HCT116 (cell line): Measurements from ENCODE around the gene MAST4. TPM values are rescaled to one million over a fixed set of nuclear protein-coding genes. Genes with fewer than 3 reads are reported as not detected.

Experiments
- ATAC-seq: fragments of 200-7000 bp; cut with Tn5 transposase; 2 replicates; pipeline ENCODE4 v1.9.1; 2020; ENCODE audit warnings: mild to moderate bottlenecking, moderate library complexity
- BruUV-seq: library from RNA; stranded (reverse); fragments of 400-500 nt; replicated peaks from 2 replicates; lab custom pipeline; 2021; lab: Mats Ljungman, UMichigan
- CTCF ChIA-PET: fragments of 300-600 bp; sonication (Branson Sonifier 250); formaldehyde crosslinking; loops from one replicate; lab custom pipeline; 2021; ENCODE audit warnings: antibody characterized with exemption; lab: Charles Lee
- POLR2A ChIA-PET: fragments of 300-600, 350-600 bp; sonication (Branson Sonifier 250); formaldehyde crosslinking; loops from one replicate; lab custom pipeline; 2021; ENCODE audit warnings: antibody characterized with exemption; lab: Charles Lee
- RAD21 ChIA-PET, 2 experiments: fragments of 300-600 bp; sonication (Branson Sonifier 250); formaldehyde crosslinking; loops; one replicate each; lab custom pipeline; 2023; ENCODE audit warnings: low total read pairs in 2 of 2; ENCODE audit not compliant: uncharacterized antibody in 2 of 2, unreplicated experiment in 2 of 2, low non-redundant PET in 1 of 2; lab: Charles Lee
- DNase-seq: peaks from one replicate; pipeline ENCODE4 v3.0.0-alpha.2; 2010; ENCODE audit warnings: low read depth, low spot score
- H2AFZ ChIP-seq: fragments of 200-600 bp; shearing (Covaris generic), sonication (generic); 2 replicates; pipeline ENCODE4 v1.6.1; 2017; ENCODE audit warnings: low read depth, mixed run types, mixed read lengths, antibody characterized with exemption, low read length; ENCODE audit not compliant: poor library complexity, severe bottlenecking
- H3K27ac ChIP-seq: 2 replicates; pipeline ENCODE4 v1.5.1; 2012; ENCODE audit warnings: low read depth, low read length
- H3K27me3 ChIP-seq: fragments of 200-600 bp; sonication (generic); 2 replicates; pipeline ENCODE4 v1.6.1; 2016; ENCODE audit warnings: mixed run types, low read length, mixed read lengths; ENCODE audit not compliant: insufficient read depth
- H3K36me3 ChIP-seq, 2 experiments: fragments of 200-500 bp in 1 of 2; fragments of 200-600 bp in 1 of 2; sonication (Bioruptor generic) in 1 of 2; sonication (generic) in 1 of 2; 2 replicates each; pipeline versions ENCODE4 v1.5.1 to v1.6.1; 2014 to 2016; ENCODE audit warnings: low read length in 2 of 2, inconsistent platforms in 1 of 2, mixed read lengths in 1 of 2, mixed run types in 1 of 2; ENCODE audit not compliant: insufficient read depth in 2 of 2, control insufficient read depth in 1 of 2
- H3K4me1 ChIP-seq, 2 experiments: fragments of 200-600 bp in 1 of 2; sonication (generic) in 1 of 2; 2 replicates each; pipeline versions ENCODE4 v1.5.1 to v1.6.1; 2012 to 2017; ENCODE audit warnings: low read length in 2 of 2, inconsistent platforms in 1 of 2, mild to moderate bottlenecking in 1 of 2, mixed read lengths in 1 of 2, mixed run types in 1 of 2, moderate library complexity in 1 of 2; ENCODE audit not compliant: insufficient read depth in 2 of 2, control insufficient read depth in 1 of 2
- H3K4me2 ChIP-seq: fragments of 200-600 bp; sonication (generic); 2 replicates; pipeline ENCODE4 v1.6.1; 2017; ENCODE audit warnings: mixed run types, low read length, mixed read lengths
- H3K4me3 ChIP-seq, 2 experiments: fragments of 200-600 bp in 1 of 2; sonication (generic) in 1 of 2; replicated peaks in 1 of 2; 2 replicates each; pipeline ENCODE4 v1.5.1; 2011 to 2016; ENCODE audit warnings: low read length in 2 of 2, control low read depth in 1 of 2, low read depth in 1 of 2, mild to moderate bottlenecking in 1 of 2, mixed read lengths in 1 of 2, mixed run types in 1 of 2
- H3K79me2 ChIP-seq: fragments of 200-600 bp; sonication (generic); 2 replicates; pipeline ENCODE4 v1.6.1; 2017; ENCODE audit warnings: mild to moderate bottlenecking, mixed run types, low read length, moderate library complexity, mixed read lengths; ENCODE audit not compliant: insufficient read depth
- H3K9ac ChIP-seq: fragments of 200-600 bp; sonication (generic); 2 replicates; pipeline ENCODE4 v1.6.1; 2016; ENCODE audit warnings: low read length, mixed read lengths
- H3K9me2 ChIP-seq: fragments of 200-600 bp; sonication (generic), shearing (Covaris generic); 2 replicates; pipeline ENCODE4 v1.6.1; 2017; ENCODE audit warnings: mixed run types, mild to moderate bottlenecking, moderate library complexity; ENCODE audit not compliant: insufficient read depth
- H3K9me3 ChIP-seq, 2 experiments: fragments of 200-500 bp in 1 of 2; fragments of 200-600 bp in 1 of 2; sonication (Bioruptor generic) in 1 of 2; sonication (generic) in 1 of 2; 2 replicates each; pipeline ENCODE4 v1.6.1; 2014 to 2017; ENCODE audit warnings: low read length in 2 of 2, mixed read lengths in 2 of 2, inconsistent platforms in 1 of 2, low read depth in 1 of 2, mild to moderate bottlenecking in 1 of 2, mixed run types in 1 of 2, moderate library complexity in 1 of 2; ENCODE audit not compliant: control insufficient read depth in 1 of 2, insufficient read depth in 1 of 2
- H4K20me1 ChIP-seq: fragments of 200-600 bp; sonication (generic), shearing (Covaris generic); 2 replicates; pipeline ENCODE4 v1.6.1; 2017; ENCODE audit warnings: mixed run types, mild to moderate bottlenecking, moderate library complexity; ENCODE audit not compliant: insufficient read depth
- ATF3 ChIP-seq: IDR thresholded peaks from 2 replicates; pipeline ENCODE4 v1.6.1; 2012
- CBX3 ChIP-seq: IDR thresholded peaks from 2 replicates; pipeline ENCODE4 v1.6.1; 2012; ENCODE audit warnings: low read depth
- CEBPB ChIP-seq: IDR thresholded peaks from 2 replicates; pipeline ENCODE4 v1.6.1; 2012; ENCODE audit warnings: low read depth
- EGR1 ChIP-seq: IDR thresholded peaks from 2 replicates; pipeline ENCODE4 v1.6.1; 2012; ENCODE audit warnings: low read depth
- ELF1 ChIP-seq: IDR thresholded peaks from 2 replicates; pipeline ENCODE4 v1.6.1; 2012; ENCODE audit warnings: low read depth, borderline replicate concordance
- EZH2phosphoT487 ChIP-seq: fragments of 200-600 bp; IDR thresholded peaks from 2 replicates; pipeline ENCODE4 v1.6.1; 2018; ENCODE audit warnings: antibody characterized with exemption, borderline replicate concordance
- FOSL1 ChIP-seq: IDR thresholded peaks from 2 replicates; pipeline ENCODE4 v1.6.1; 2012; ENCODE audit warnings: low read depth
- JUND ChIP-seq: IDR thresholded peaks from 2 replicates; pipeline ENCODE4 v1.6.1; 2012
- MAX ChIP-seq: IDR thresholded peaks from 2 replicates; pipeline ENCODE4 v1.6.1; 2012
- POLR2A ChIP-seq: IDR thresholded peaks from 2 replicates; pipeline ENCODE4 v1.7.0; 2011; ENCODE audit warnings: borderline replicate concordance; ENCODE audit not compliant: insufficient read depth, insufficient read length; ENCODE audit errors: extremely low read depth
- POLR2AphosphoS5 ChIP-seq: IDR thresholded peaks from 2 replicates; pipeline ENCODE4 v1.6.1; 2011; ENCODE audit warnings: mild to moderate bottlenecking, low read depth, low read length, moderate library complexity
- REST ChIP-seq: IDR thresholded peaks from 2 replicates; pipeline ENCODE4 v1.6.1; 2012; ENCODE audit warnings: low read depth
- SIN3A ChIP-seq: IDR thresholded peaks from 2 replicates; pipeline ENCODE4 v1.6.1; 2012; ENCODE audit warnings: low read depth
- SP1 ChIP-seq: IDR thresholded peaks from 2 replicates; pipeline ENCODE4 v1.6.1; 2012; ENCODE audit warnings: low read depth
- SRF ChIP-seq: IDR thresholded peaks from 2 replicates; pipeline ENCODE4 v1.6.1; 2012; ENCODE audit warnings: low read depth
- TCF7L2 ChIP-seq: IDR thresholded peaks from 2 replicates; pipeline ENCODE4 v1.7.0; 2011; ENCODE audit warnings: borderline replicate concordance, inconsistent platforms; ENCODE audit not compliant: insufficient read depth, insufficient read length; ENCODE audit errors: extremely low read depth
- YY1 ChIP-seq: IDR thresholded peaks from 2 replicates; pipeline ENCODE4 v1.6.1; 2011; ENCODE audit warnings: low read length, low read depth, moderate library complexity, mild to moderate bottlenecking; ENCODE audit not compliant: insufficient replicate concordance; ENCODE audit errors: extremely low read depth
- ZBTB33 ChIP-seq: IDR thresholded peaks from 2 replicates; pipeline ENCODE4 v1.6.1; 2011; ENCODE audit warnings: mild to moderate bottlenecking, low read length, moderate library complexity; ENCODE audit not compliant: insufficient replicate concordance; ENCODE audit errors: extremely low read depth
- ZFX ChIP-seq: fragments of 450-650 bp; IDR thresholded peaks from 2 replicates; pipeline ENCODE4 v1.6.1; 2017
- ZNF274 ChIP-seq: fragments of 200-500 bp; sonication (Bioruptor generic); IDR thresholded peaks from 2 replicates; pipeline ENCODE4 v1.6.1; 2014; ENCODE audit warnings: mild to moderate bottlenecking, low read depth, low read length, inconsistent platforms
- intact Hi-C: fragments of 100-400 bp; cut with micrococcal nuclease; formaldehyde crosslinking; loops from 2 replicates; pipeline ENCODE4 v1.10.0; 2022
- total RNA-seq: library from RNA; stranded (reverse); gene quantifications from one replicate; pipeline ENCODE4 v1.2.1, GENCODE V29; 2021; ENCODE audit not compliant: unreplicated experiment

The MAST4 gene
- total RNA-seq, 1 experiment from 2014 or later, result 1.1 TPM

- intact Hi-C loops, result no loop called here
- Histone ChIP-seq H4K20me1 (no peaks in the 10 kb centered on the region), H3K36me3 (no peaks in the 10 kb centered on the region), H3K4me1 (no peaks in the 10 kb centered on the region), H3K9me2 (no peaks in the 10 kb centered on the region), H3K27ac (no peak overlapping the region), H3K4me2 (no peak overlapping the region), H3K9ac (no peak overlapping the region), H3K9me3 (no peaks in the 10 kb centered on the region), H2AFZ (no peak overlapping the region), H3K27me3 (peaks cover 33% of the 10 kb centered on the region), H3K79me2 (no peaks in the 10 kb centered on the region), H3K4me3 (no peak overlapping the region)
- DNase-seq (no peak), ATAC-seq (no peak)
- no TSS peak for BruUV-seq
- ChIA-PET POLR2A (no interaction called here), RAD21 (no interaction called here), CTCF (no interaction called here)
- TF ChIP-seq ZBTB33, result no peak
- no peak for TF ChIP-seq REST
- no peak for TF ChIP-seq CEBPB
- TF ChIP-seq ELF1, result no peak
- TF ChIP-seq POLR2A, result no peak
- no peak for TF ChIP-seq YY1
- no peak for TF ChIP-seq ZNF274
- TF ChIP-seq SP1, result no peak
- TF ChIP-seq TCF7L2, result no peak
- no peak for TF ChIP-seq POLR2AphosphoS5
- TF ChIP-seq CBX3, result no peak
- no peak for TF ChIP-seq SIN3A
- TF ChIP-seq MAX, result no peak
- TF ChIP-seq SRF, result no peak
- TF ChIP-seq ZFX, result no peak
- no peak for TF ChIP-seq JUND
- no peak for TF ChIP-seq EZH2phosphoT487
- TF ChIP-seq FOSL1, result no peak
- TF ChIP-seq ATF3, result no peak
- no peak for TF ChIP-seq EGR1
These were observed 558.5 kb downstream of the MAST4 start for GRCh38 chr5:67154556-67155206.
